NCI-H146 treated with DMSO at 0.1 percent for 48 hours (cell line): ENCODE data around the gene RPL11.
"Not testable (repeated sequence)": the region's sequence is repeated elsewhere in the genome, so short reads cannot be mapped to it uniquely, and the experiment has no call there.

Experiments used
- DNase-seq: peaks from one replicate; lab custom pipeline; 2025; ENCODE audit not compliant: unreplicated experiment; lab: John Stamatoyannopoulos, UW

RPL11 gene

DNA sequence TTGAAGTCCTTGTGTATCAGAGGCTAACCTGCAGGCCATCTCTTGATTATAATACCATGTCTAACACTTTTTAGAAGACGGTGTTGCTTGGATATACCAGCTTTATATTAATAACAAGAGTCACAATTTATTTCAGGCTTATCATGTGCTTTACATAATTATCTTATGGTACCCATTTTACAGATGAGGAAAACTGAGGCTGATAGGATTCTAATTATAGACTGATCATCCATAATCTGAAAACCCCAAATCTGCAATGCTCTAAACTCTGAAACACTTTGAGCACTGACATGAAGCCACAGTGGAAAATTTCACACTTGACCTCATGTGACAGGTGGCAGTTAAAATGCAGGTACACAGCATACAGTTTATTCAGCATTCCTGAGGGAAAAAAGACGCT, 7.2 kb upstream of the RPL11 start:
- no peak for DNase-seq

DNA sequence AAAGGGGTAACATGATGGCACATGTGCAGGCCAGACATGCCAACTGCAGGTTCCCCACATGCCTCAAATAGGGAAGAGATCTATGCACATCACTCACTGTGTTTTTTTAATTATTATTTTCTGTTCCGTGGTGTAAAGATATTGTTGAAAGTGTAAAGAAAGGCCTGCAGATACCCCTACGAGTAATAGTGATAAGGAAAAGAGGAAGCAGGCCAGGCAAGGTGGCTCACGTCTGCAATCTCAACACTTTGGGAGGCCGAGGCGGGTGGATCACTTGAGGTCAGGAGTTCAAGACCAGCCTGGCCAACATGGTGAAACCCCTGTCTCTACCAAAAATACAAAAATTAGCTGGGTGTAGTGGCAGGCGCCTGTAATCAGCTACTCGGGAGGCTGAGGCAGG, 6.4 kb upstream of the RPL11 start:
- DNase-seq = not testable (repeated sequence)

DNA sequence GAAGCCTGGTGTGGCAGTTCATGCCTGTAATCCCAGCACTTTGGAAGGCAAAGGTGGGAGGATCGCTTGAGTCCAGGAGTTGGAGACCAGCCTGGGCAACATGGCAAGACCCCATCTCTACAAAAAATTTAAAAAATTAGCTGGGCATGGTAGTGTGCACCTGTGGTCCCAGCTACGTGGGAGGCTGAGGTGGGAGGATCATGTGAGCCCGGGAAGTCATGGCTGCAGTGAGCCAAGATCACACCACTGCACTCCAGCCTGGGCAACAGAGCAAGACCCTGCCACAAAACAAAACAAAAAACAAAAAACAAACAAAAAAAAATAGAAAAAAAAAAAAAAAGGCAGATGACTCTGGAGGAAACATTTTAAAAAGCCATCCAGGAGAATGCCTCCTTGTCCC, 3.9 kb upstream of the RPL11 start:
- DNase-seq = not testable (repeated sequence)

DNA sequence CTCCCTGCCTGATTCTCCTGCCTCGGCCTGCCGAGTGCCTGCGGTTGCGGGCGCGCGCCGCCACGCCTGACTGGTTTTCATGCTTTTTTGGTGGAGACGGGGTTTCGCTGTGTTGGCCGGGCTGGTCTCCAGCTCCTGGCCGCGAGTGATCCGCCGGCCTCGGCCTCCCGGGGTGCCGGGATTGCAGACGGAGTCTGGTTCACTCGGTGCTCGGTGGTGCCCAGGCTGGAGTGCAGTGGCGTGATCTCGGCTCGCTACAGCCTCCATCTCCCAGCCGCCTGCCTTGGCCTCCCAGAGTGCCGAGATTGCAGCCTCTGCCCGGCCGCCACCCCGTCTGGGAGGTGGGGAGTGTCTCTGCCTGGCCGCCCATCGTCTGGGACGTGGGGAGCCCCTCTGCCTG, 3.3 kb upstream of the RPL11 start:
- DNase-seq = not testable (repeated sequence)

DNA sequence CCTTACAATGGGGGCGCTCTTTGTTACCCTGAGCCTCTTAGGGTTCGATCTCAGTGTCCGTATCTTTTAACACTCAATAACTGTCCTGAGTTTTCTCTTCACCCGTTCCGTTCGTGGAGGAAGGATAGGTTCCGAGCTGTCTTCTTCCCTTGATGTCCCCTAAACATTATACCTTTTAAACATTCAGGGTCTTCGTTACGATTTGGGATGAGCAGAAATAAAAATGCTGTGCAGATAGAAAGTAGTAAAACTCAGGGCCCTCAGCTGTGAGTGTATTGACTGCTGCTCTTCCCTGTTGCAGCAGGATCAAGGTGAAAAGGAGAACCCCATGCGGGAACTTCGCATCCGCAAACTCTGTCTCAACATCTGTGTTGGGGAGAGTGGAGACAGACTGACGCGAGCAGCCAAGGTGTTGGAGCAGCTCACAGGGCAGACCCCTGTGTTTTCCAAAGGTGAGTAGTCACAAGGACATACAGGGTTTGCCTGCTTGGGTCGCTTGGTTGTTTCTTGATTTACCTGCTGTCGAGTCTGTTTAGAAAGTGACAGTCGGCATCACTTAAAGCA, 784 bp downstream of the RPL11 start:
- no peak for DNase-seq

DNA sequence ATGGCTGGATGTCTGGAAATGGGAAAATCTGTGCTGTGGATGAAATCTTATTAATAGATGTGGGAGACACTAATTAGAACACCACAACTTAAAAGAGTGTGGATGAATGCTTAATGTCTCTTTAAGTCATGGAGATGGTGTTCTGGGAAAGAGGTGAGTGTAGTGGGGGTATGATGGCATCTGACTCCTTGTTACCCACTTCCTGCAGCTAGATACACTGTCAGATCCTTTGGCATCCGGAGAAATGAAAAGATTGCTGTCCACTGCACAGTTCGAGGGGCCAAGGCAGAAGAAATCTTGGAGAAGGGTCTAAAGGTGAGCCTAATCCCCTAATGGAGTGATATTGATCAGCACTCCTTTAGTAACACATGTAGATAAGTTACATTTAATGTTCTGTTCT, 2.0 kb downstream of the RPL11 start:
- no peak for DNase-seq

- DNase-seq = no peak
Measured at GRCh38 chr1:23694371-23694770, 2.8 kb downstream of the RPL11 start.

GRCh38 chr1:23695667-23696066, 4.1 kb downstream of the RPL11 start:
- DNase-seq = no peak

GRCh38 chr1:23696335-23696989, 4.9 kb downstream of the RPL11 start:
- DNase-seq = no peak

DNA sequence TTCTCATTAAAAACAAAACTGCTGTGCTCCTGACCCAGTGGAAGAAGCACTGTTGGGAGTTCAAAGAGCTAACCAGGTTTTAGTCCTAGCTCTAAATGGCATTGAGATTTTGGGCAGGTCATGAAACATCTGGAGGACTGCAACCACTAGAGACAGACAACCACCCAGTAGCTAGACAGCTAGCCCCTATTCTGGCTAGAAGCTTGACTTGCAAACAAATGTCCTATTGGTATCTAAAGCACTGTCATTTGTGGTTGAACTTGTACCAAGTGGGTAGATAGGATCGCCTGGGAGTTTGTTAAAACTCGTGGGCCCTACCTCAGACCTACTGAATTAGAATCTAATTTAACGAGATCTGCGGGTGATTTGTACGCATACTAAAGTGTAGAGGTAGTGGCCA, 6.9 kb downstream of the RPL11 start:
- no peak for DNase-seq

DNA sequence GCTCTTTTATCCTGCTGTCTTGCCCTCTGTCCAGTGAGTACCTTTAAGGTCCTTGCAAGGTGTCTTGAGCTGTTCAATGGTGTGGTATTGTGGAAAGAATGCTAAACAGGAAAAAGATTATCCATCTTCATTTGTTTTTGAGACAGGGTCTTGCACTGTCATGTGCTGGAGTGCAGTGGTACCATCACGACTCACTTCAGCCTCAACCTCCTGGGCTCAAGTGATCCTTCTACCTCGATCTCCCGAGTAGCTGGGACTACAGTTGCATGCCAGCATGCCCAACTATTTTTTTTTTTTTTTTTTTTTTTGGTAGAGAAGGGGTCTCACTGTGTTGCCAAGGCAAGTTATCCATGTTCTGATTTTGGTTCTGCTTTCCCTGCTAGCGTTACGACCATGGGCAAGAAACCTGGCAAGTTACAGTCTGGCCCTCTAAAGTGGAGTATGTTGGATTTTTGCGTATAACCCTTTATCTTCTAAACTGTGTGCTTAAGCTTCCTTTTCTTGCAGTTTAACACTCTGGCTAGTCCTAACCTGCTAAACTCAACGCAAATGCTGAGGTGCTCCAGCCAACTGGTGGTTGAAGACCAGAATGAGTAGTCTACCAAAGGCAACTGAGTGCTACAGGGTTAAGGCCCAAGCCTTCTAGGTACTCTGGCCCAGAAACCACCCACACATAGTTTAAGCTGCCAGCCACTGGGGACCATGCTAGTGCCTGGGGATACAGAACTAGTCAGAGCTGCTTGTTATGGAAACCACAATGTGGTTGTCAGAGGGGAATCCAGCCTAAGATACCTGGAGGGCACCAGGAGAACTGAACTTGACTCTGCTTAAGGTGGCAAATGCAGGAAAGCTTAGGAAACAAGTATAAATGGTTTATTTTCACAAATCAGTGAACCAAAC, 7.9 kb downstream of the RPL11 start:
- no peak for DNase-seq

- no peak for DNase-seq
Measured at GRCh38 chr1:23701310-23701709, 9.7 kb downstream of the RPL11 start.

- no peak for DNase-seq
Measured at GRCh38 chr1:23701996-23702395, 10.4 kb downstream of the RPL11 start.

DNA sequence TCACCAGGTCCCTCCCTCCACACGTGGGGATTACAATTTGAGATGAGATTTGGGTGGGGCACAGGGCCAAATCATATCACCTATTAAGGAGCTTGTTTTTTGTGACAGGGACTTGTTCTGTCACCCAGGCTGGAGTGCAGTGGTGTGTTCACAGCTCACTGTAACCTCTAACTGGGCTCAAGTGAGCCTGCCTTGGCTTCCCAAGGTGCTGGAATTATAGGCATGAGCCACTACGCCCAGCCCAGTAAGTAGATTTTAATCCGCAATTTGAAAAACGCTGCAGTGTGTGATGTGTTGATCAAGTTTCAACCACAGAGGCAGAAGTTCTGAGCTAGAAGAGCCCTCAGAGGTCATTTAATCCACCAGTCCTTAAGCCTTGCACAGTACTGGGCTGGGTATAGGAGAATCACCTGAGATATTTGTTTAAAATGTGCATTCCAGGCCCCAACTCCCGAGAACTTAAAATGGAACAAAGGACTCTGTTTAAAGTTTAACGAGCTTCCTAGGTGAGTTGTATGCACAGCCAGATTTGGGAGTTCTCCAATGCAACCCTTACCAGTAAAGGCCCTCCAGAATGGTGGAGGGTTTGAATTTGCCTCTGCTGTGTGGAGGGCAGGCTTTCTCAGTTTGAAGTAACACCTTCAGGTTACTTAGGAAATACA, 13.4 kb downstream of the RPL11 start:
- DNase-seq = no peak

GRCh38 chr1:23709229-23709628, 17.6 kb downstream of the RPL11 start:
- no peak for DNase-seq

DNA sequence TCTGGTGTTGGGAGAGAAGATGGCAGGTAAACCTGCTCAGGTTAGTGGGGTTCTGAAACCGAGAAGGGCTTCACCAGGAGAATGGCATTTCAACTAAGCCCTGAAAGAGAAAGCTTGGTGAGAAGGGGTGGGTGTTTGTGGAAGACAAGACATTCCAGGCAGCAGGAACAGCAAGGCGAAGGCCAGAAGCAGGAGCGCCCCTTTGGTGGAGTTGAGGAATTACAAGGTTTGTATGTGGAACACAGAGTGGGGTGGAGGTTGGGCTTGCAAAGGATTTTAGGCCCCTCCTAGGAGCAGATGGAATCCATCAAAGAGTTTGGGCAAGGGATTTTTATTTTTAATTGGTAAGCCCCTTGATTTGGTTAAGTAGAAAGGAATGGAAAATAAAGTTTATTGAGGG, 26.9 kb downstream of the RPL11 start:
- no peak for DNase-seq

DNA sequence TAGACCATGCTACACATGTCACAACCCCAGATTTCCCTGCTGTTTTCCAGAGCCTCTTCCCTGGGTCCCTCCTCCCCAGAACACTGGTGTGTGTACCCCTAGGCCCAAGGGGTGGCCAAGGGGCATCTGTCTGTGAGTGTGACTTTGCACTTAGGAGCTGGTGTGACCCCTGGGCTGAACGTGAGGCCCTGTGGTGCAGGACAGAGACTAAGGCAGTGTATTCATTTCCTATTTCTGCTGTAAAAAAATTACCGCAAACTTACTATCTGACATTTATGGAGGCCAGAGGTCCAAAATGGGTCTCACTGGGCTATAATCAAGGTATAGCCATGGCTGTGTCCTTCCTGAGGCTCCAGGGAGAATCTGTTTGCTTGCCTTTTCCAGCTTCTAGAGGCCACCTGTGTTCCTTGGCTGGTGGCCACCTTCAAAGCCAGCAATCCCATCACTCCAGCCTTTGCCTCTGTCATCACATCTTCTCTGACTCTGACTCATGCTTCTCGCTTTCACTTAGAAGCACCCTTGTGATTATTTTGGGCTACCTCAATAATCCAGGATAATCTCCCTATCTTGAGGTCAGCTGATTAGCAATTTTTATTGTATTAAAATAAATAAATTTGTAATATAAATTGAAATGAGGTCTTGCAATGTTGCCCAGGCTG, 27.7 kb downstream of the RPL11 start:
- no peak for DNase-seq

GRCh38 chr1:23720256-23720995, 28.8 kb downstream of the RPL11 start:
- DNase-seq = no peak

DNA sequence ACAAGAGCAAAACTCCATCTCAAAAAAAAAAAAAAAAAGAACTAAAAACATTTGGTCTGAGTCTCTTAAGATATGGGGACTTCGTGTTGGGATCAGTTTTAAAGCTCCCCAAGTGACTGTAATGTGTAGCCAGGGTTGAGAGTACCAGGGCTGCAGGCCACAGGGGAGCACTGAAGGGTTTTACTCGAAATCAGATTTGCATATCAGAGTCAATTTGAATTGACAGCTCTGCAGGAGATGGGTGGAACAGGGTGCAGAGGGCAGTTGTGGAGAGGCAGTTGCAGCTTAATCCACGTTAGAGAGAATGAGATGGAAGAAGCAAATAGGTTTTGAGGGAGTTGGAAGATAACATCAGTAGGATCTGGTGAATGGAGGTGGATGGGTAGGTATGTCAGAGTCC, 31.0 kb downstream of the RPL11 start:
- DNase-seq = no peak

GRCh38 chr1:23726686-23727085, 35.1 kb downstream of the RPL11 start:
- no peak for DNase-seq
